Gastrocnemius medialis (tissue), 4 donors: ENCODE results near the gene MACROH2A2.

Source experiments
- POLR2A ChIP-seq, 2 donors: fragments of 450-650 bp; IDR thresholded peaks; one replicate each; pipeline ENCODE4 v1.6.1; 2017; ENCODE audit warnings: antibody characterized with exemption in 2 of 2, mild to moderate bottlenecking in 2 of 2, moderate library complexity in 2 of 2
- TF ChIP-seq, protein P1 (sequence below), 5 experiments: fragments of 450-650 bp in 3 of 5; fragments of 200-600 bp in 2 of 5; sonication (generic) in 2 of 5; IDR thresholded peaks in 4 of 5; conservative IDR thresholded peaks in 1 of 5; 1 replicate in 4 of 5; 2 replicates in 1 of 5; pipeline ENCODE4 v1.5.1; 2016 to 2019; ENCODE audit warnings: antibody characterized with exemption in 5 of 5, mild to moderate bottlenecking in 3 of 5, moderate library complexity in 3 of 5

DNA sequence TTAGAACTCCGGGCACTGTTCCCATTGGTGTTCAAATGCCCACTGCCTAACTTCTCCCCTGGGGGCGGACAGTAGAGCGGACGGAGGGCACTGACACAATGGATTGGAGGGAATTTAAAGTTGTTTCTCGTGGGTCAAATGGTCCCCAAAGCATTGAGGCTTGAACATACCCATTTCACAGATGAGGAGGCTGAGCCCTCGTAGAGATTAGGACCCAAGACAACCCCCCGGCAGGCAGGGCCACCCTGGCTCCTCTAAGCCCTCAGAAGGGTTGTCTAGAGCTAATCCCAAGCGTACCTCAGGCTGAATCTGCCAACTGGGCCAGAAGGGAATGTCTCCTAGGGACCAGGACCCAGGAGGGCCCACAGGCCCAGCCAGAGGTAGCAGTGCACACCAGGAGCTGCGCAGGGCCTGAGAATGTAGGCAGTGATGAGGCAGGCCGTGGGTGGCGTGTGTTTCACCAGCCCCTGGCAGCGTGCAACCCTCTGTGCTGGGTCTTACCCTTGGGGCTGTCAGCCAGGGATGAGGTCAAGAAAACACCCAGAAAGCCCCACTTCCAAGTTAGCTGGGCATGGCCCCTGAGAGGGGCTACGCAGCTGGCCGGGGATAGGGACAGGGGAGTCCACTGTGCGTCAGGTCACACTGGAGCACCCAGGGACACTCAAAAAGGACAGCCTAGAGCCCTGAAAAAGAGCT, 74.2 kb downstream of the MACROH2A2 start:
- TF ChIP-seq, protein P1, sequence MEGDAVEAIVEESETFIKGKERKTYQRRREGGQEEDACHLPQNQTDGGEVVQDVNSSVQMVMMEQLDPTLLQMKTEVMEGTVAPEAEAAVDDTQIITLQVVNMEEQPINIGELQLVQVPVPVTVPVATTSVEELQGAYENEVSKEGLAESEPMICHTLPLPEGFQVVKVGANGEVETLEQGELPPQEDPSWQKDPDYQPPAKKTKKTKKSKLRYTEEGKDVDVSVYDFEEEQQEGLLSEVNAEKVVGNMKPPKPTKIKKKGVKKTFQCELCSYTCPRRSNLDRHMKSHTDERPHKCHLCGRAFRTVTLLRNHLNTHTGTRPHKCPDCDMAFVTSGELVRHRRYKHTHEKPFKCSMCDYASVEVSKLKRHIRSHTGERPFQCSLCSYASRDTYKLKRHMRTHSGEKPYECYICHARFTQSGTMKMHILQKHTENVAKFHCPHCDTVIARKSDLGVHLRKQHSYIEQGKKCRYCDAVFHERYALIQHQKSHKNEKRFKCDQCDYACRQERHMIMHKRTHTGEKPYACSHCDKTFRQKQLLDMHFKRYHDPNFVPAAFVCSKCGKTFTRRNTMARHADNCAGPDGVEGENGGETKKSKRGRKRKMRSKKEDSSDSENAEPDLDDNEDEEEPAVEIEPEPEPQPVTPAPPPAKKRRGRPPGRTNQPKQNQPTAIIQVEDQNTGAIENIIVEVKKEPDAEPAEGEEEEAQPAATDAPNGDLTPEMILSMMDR (IDR thresholded peaks at IDR 0.05 in 4 of 5, conservative IDR thresholded peaks at IDR 0.05 in 1 of 5) = no peak
- no peak for TF ChIP-seq POLR2A (IDR thresholded peaks at IDR 0.05)
